B cell (primary cell): Measurements from ENCODE around the gene BUB1B. TPM values are rescaled to one million over a fixed set of nuclear protein-coding genes. Genes with fewer than 3 reads are reported as not detected.

Experiments
- ATAC-seq: fragments of 200-7000 bp; cut with Tn5 transposase; one replicate; pipeline ENCODE4 v1.10.0; 2021; ENCODE audit warnings: low read depth, mild to moderate bottlenecking, moderate number of reproducible peaks, moderate library complexity
- CTCF ChIA-PET: fragments of 350-600 bp; sonication (Branson Sonifier 250); formaldehyde crosslinking; loops from one replicate; lab custom pipeline; 2021; ENCODE audit warnings: antibody characterized with exemption, inconsistent platforms; lab: Charles Lee
- POLR2A ChIA-PET: fragments of 350-600 bp; sonication (Branson Sonifier 250); formaldehyde crosslinking; loops from one replicate; lab custom pipeline; 2021; ENCODE audit warnings: antibody characterized with exemption; lab: Charles Lee
- DNase-seq: peaks from one replicate; pipeline ENCODE4 v3.0.0; 2013
- H2AFZ ChIP-seq: 2 replicates; pipeline ENCODE4 v1.6.1; 2012; ENCODE audit warnings: mild to moderate bottlenecking, low read depth, low read length; ENCODE audit not compliant: insufficient read depth, poor library complexity, severe bottlenecking
- H3K27ac ChIP-seq, 2 donors: 1 replicate in 1 of 2; 2 replicates in 1 of 2; pipeline ENCODE4 v1.5.1; 2012 to 2013; ENCODE audit warnings: low read length in 2 of 2, mild to moderate bottlenecking in 2 of 2, moderate library complexity in 1 of 2
- H3K27me3 ChIP-seq, 4 experiments: fragments of 200-600 bp in 1 of 4; sonication (generic) in 1 of 4; replicated peaks in 1 of 4; 1 replicate in 2 of 4; 2 replicates in 2 of 4; pipeline versions ENCODE4 v1.6.1 to v1.7.0; 2013 to 2016; ENCODE audit warnings: low read length in 3 of 4, mild to moderate bottlenecking in 2 of 4, mixed read lengths in 1 of 4, moderate library complexity in 1 of 4; ENCODE audit not compliant: insufficient read depth in 4 of 4, control insufficient read depth in 3 of 4; ENCODE audit errors: control extremely low read depth in 1 of 4
- H3K36me3 ChIP-seq, 2 experiments: replicated peaks in 1 of 2; 1 replicate in 1 of 2; 2 replicates in 1 of 2; pipeline versions ENCODE4 v1.6.1 to v1.7.1; 2013; ENCODE audit warnings: low read length in 1 of 2; ENCODE audit not compliant: insufficient read depth in 2 of 2, control insufficient read depth in 1 of 2; ENCODE audit errors: control extremely low read depth in 1 of 2, extremely low read depth in 1 of 2
- H3K4me1 ChIP-seq, 2 donors: fragments of 200-600 bp in 1 of 2; sonication (generic) in 1 of 2; 1 replicate in 1 of 2; 2 replicates in 1 of 2; pipeline versions ENCODE4 v1.5.1 to v1.6.1; 2013 to 2017; ENCODE audit warnings: low read length in 2 of 2; ENCODE audit not compliant: control insufficient read depth in 2 of 2, insufficient read depth in 2 of 2
- H3K4me2 ChIP-seq: replicated peaks from 2 replicates; pipeline ENCODE3; 2012; ENCODE audit warnings: mild to moderate bottlenecking, low read depth, low read length; ENCODE audit not compliant: poor library complexity, severe bottlenecking
- H3K4me3 ChIP-seq, 5 experiments: fragments of 200-600 bp in 1 of 5; sonication (generic) in 1 of 5; 1 replicate in 3 of 5; 2 replicates in 2 of 5; pipeline versions ENCODE4 v1.5.1 to v1.7.0; 2011 to 2016; ENCODE audit warnings: low read length in 4 of 5, mild to moderate bottlenecking in 4 of 5, low read depth in 2 of 5, control low read depth in 1 of 5, moderate library complexity in 1 of 5; ENCODE audit not compliant: insufficient read depth in 1 of 5; ENCODE audit errors: control extremely low read depth in 1 of 5, extremely low read depth in 1 of 5
- H3K79me2 ChIP-seq: fragments of 200-600 bp; sonication (generic); one replicate; pipeline ENCODE4 v1.6.0; 2016; ENCODE audit warnings: low read length; ENCODE audit not compliant: control insufficient read depth, insufficient read depth
- H3K9ac ChIP-seq: fragments of 200-600 bp; sonication (generic); 2 replicates; pipeline ENCODE4 v1.6.1; 2017; ENCODE audit warnings: mild to moderate bottlenecking, low read length, moderate library complexity
- H3K9me3 ChIP-seq, 3 donors: one replicate each; pipeline versions ENCODE4 v1.6.1 to v1.7.1; 2013; ENCODE audit warnings: low read length in 2 of 3; ENCODE audit not compliant: control insufficient read depth in 2 of 3, insufficient read depth in 1 of 3; ENCODE audit errors: control extremely low read depth in 1 of 3
- H4K20me1 ChIP-seq: 2 replicates; pipeline ENCODE4 v1.6.0; 2012; ENCODE audit warnings: mild to moderate bottlenecking, low read length; ENCODE audit not compliant: insufficient read depth, control insufficient read depth, poor library complexity, severe bottlenecking
- H3K27ac Mint-ChIP-seq: one replicate; pipeline ENCODE4 v1.8.0; 2021; ENCODE audit warnings: mixed read lengths
- H3K27me3 Mint-ChIP-seq: one replicate; pipeline ENCODE4 v1.8.0; 2021; ENCODE audit warnings: mixed read lengths
- H3K4me1 Mint-ChIP-seq: one replicate; pipeline ENCODE4 v1.8.0; 2021; ENCODE audit warnings: mixed read lengths
- H3K4me3 Mint-ChIP-seq: one replicate; pipeline ENCODE4 v1.8.0; 2021; ENCODE audit warnings: mixed read lengths
- H3K9me3 Mint-ChIP-seq: one replicate; pipeline ENCODE4 v1.8.0; 2022; ENCODE audit warnings: mixed read lengths; ENCODE audit not compliant: insufficient read depth
- CTCF ChIP-seq: fragments of 200-600 bp; IDR thresholded peaks from one replicate; pipeline ENCODE4 v1.8.0; 2022; ENCODE audit warnings: antibody characterized with exemption, mild to moderate bottlenecking
- EZH2 ChIP-seq: IDR thresholded peaks from 2 replicates; pipeline ENCODE4 v1.6.1; 2012; ENCODE audit warnings: borderline replicate concordance, low read depth, mild to moderate bottlenecking, moderate library complexity, low read length; ENCODE audit not compliant: insufficient read depth, poor library complexity, severe bottlenecking
- WGBS: methylation state at CpG from one replicate; pipeline ENCODE4 v1.1.5; 2013; ENCODE audit warnings: missing lambda C conversion rate; ENCODE audit not compliant: insufficient coverage; 5-methylcytosine and 5-hydroxymethylcytosine counted together
- intact Hi-C: fragments of 100-400 bp; cut with micrococcal nuclease; formaldehyde crosslinking; loops from one replicate; pipeline ENCODE4 v1.10.0; 2022
- polyA plus RNA-seq: library from polyadenylated mRNA; depleted of rRNA; stranded (reverse); fragments of >200 nt; gene quantifications from 2 replicates; pipeline ENCODE4 v1.2.3, GENCODE V29; 2012
- total RNA-seq, 2 donors: library from RNA; stranded (reverse); fragments of 120-200 nt in 1 of 2; gene quantifications; 1 replicate in 1 of 2; 2 replicates in 1 of 2; pipeline versions ENCODE4 v1.2.3 to v1.2.4, GENCODE V29; 2013 to 2022

Gene BUB1B
- total and polyA plus RNA-seq, 2 donors (not counting 1 experiment from before 2014, with no cell fraction given): 0.70 to 4.4 TPM

DNA sequence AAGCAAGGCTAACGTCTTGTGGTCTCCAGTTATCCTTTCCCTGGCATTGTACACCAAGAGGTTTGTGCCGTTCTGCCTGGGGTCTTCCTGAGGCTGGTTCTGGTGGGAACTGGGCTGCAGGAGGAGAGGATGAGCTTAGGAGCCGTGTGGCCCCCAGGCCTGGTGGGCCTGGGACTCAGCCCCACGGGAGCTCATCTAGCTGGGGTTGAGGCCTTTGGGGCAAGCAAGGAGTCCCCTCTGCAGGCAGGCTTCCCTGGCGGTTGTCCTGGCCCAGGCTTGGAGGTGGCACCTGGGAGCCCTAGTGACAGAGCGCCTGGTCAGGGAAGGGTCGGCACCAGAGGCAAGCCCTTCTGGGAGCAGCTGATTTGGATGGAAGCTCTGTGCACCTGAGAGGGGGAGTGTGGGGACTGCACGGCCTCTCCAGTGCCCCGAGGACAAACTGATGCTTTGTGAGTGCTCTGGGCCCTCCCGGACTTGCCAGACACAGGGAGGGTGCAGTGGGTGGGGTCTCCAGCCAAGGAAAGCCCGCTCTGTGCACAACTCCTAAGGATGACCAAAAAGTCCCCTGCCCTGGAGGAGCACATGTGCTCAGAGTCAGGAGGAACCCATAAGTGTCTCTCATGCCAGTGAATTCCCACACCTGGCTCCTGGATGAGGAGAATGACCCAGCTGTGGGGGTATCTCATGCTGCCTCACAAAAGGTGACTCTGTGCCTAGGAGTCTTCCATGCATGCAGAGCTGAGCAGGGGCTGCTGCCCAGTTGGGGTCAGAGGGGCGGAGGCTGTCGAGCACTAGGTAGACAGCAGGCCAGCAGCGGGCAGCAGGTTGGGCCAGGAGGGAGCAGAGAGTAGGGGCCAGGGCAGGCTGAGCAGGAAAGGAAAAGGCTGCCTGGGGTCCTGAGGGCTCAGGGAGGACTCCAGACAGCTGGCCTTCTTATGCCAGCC, 80.7 kb downstream of the BUB1B start:
- no peak overlapping the region for H3K27ac ChIP-seq
- ChIA-PET CTCF (interaction anchor here (1.1 to 5.0 kb wide), 3 partner anchors 9 to 32 kb away, joined by 3 to 22 read pairs (median 3); no protein-coding TSS in a partner anchor), POLR2A (no interaction called here)
- H3K79me2 ChIP-seq: no peaks in the 10 kb centered on the region
- peaks cover 20% of the 10 kb centered on the region for H3K4me1 Mint-ChIP-seq
- no peaks in the 10 kb centered on the region for H3K9me3 Mint-ChIP-seq
- no peak overlapping the region for H3K4me3 ChIP-seq
- intact Hi-C loops: no loop called here
- H2AFZ ChIP-seq: no peak overlapping the region
- DNase-seq: no peak
- no peak for TF ChIP-seq EZH2
- no peak overlapping the region for H3K4me2 ChIP-seq
- peaks cover 0 to 4% (median 0%) of the 10 kb centered on the region in 3 donors for H3K9me3 ChIP-seq
- no peak overlapping the region for H3K27ac Mint-ChIP-seq
- H3K27me3 Mint-ChIP-seq: peaks cover 9% of the 10 kb centered on the region
- no peaks in the 10 kb centered on the region for H3K36me3 ChIP-seq
- H3K4me1 ChIP-seq: peaks cover 16% of the 10 kb centered on the region in 2 donors
- H3K27me3 ChIP-seq: peaks cover 0 to 18% (median 6%) of the 10 kb centered on the region in 4 experiments
- ATAC-seq: no peak
- H3K9ac ChIP-seq: no peak overlapping the region
- no peak overlapping the region for H3K4me3 Mint-ChIP-seq
- WGBS: 96% methylated on average over 12 of the region's 14 CpGs
- no peaks in the 10 kb centered on the region for H4K20me1 ChIP-seq

DNA sequence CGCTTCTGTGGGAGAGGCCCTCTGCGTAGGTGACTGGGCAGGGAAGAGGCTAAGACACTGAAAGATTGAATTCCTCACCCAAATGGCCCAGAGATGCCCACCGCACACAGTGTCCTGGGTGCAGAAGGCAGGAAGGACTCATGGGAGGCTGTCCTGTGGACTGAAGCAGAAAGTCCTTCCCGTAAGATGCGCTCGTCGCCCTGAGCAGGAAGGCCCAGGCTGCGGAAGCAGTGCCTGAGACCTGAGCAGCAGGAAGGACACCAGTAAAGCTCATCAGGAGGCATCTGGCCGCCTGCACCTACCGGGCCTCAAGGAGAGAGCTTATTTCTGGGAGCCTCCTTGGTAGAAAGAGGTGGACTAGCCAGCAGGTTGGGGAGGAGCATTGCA, 81.3 kb downstream of the BUB1B start:
- H3K27me3 ChIP-seq: peaks cover 0 to 18% (median 6%) of the 10 kb centered on the region in 4 experiments
- DNase-seq: no peak
- H3K27me3 Mint-ChIP-seq: peaks cover 9% of the 10 kb centered on the region
- H3K9ac ChIP-seq: no peak overlapping the region
- H3K4me3 Mint-ChIP-seq: no peak overlapping the region
- H3K27ac Mint-ChIP-seq: no peak overlapping the region
- TF ChIP-seq EZH2 (no peak), CTCF (no peak)
- no peaks in the 10 kb centered on the region for H4K20me1 ChIP-seq
- no peak overlapping the region for H2AFZ ChIP-seq
- H3K4me1 ChIP-seq: peaks cover 16% of the 10 kb centered on the region in 2 donors
- no peaks in the 10 kb centered on the region for H3K79me2 ChIP-seq
- peaks cover 0 to 4% (median 0%) of the 10 kb centered on the region in 3 donors for H3K9me3 ChIP-seq
- POLR2A ChIA-PET: no interaction called here
- H3K9me3 Mint-ChIP-seq: no peaks in the 10 kb centered on the region
- peaks cover 20% of the 10 kb centered on the region for H3K4me1 Mint-ChIP-seq
- intact Hi-C loops: no loop called here
- H3K4me2 ChIP-seq: no peak overlapping the region
- no peaks in the 10 kb centered on the region for H3K36me3 ChIP-seq
- CTCF ChIA-PET: interaction anchor here (0.9 kb wide), 1 partner anchor 36 kb away, joined by 3 read pairs; no protein-coding TSS in a partner anchor
- 97% methylated on average over 10 of the region's 10 CpGs for WGBS
- no peak overlapping the region for H3K27ac ChIP-seq
- no peak overlapping the region for H3K4me3 ChIP-seq
- ATAC-seq: no peak
